Measurements from ENCODE around the gene COL3A1. TPM values are rescaled to one million over a fixed set of nuclear protein-coding genes. Genes with fewer than 3 reads are reported as not detected.

COL3A1 gene
- 0.92 and 7.3 TPM in 2 replicates for total RNA-seq

GRCh38 chr2:188974164-188974563 lies at the start of gene COL3A1:
TSS of gene COL3A1 (plus strand) at chr2:188974373. CDS start at chr2:188974490, 117 bp downstream.
- DNase-seq (ENCODE audit: low read depth, low spot score), result no peak

GRCh38 chr2:188928643-188929042 lies 45.5 kb upstream of the COL3A1 start:
- DNase-seq (ENCODE audit: low read depth, low spot score), result no peak

GRCh38 chr2:188931361-188931760 lies 42.8 kb upstream of the COL3A1 start:
- no peak for DNase-seq (ENCODE audit: low read depth, low spot score)

- DNase-seq (ENCODE audit: low read depth, low spot score), result peak; percentile 45
These were observed 36.6 kb upstream of the COL3A1 start for GRCh38 chr2:188937228-188938220.

GRCh38 chr2:188940171-188940570 lies 34.0 kb upstream of the COL3A1 start:
- DNase-seq (ENCODE audit: low read depth, low spot score), result peak; percentile 39

- DNase-seq (ENCODE audit: low read depth, low spot score), result no peak
These were observed 29.7 kb upstream of the COL3A1 start for GRCh38 chr2:188944442-188944841.

GRCh38 chr2:188949046-188949818 lies 24.9 kb upstream of the COL3A1 start:
- no peak for DNase-seq (ENCODE audit: low read depth, low spot score)

- DNase-seq (ENCODE audit: low read depth, low spot score), result no peak
These were observed 21.3 kb upstream of the COL3A1 start for GRCh38 chr2:188952901-188953300.

GRCh38 chr2:188956290-188956689 lies 17.9 kb upstream of the COL3A1 start:
- no peak for DNase-seq (ENCODE audit: low read depth, low spot score)

- DNase-seq (ENCODE audit: low read depth, low spot score), result no peak
These were observed 17.2 kb upstream of the COL3A1 start for GRCh38 chr2:188956961-188957360.

GRCh38 chr2:188957646-188958045 lies 16.5 kb upstream of the COL3A1 start:
- no peak for DNase-seq (ENCODE audit: low read depth, low spot score)

- no peak for DNase-seq (ENCODE audit: low read depth, low spot score)
These were observed 10.4 kb upstream of the COL3A1 start for GRCh38 chr2:188963741-188964140.

GRCh38 chr2:188964976-188965546 lies 9.1 kb upstream of the COL3A1 start:
- DNase-seq (ENCODE audit: low read depth, low spot score), result no peak

GRCh38 chr2:188965563-188965962 lies 8.6 kb upstream of the COL3A1 start:
- no peak for DNase-seq (ENCODE audit: low read depth, low spot score)

GRCh38 chr2:188966079-188966571 lies 8.0 kb upstream of the COL3A1 start:
- DNase-seq (ENCODE audit: low read depth, low spot score), result no peak

GRCh38 chr2:188966728-188967440 lies 7.3 kb upstream of the COL3A1 start:
- no peak for DNase-seq (ENCODE audit: low read depth, low spot score)

GRCh38 chr2:188969236-188969635 lies 4.9 kb upstream of the COL3A1 start:
- DNase-seq (ENCODE audit: low read depth, low spot score), result no peak

- DNase-seq (ENCODE audit: low read depth, low spot score), result no peak
These were observed 4.5 kb upstream of the COL3A1 start for GRCh38 chr2:188969651-188970050.

- DNase-seq (ENCODE audit: low read depth, low spot score), result no peak
These were observed 4.0 kb upstream of the COL3A1 start for GRCh38 chr2:188970211-188970610.

GRCh38 chr2:188971432-188971861 lies 2.7 kb upstream of the COL3A1 start:
- no peak for DNase-seq (ENCODE audit: low read depth, low spot score)

GRCh38 chr2:188973641-188974040 lies 532 bp upstream of the COL3A1 start:
- no peak for DNase-seq (ENCODE audit: low read depth, low spot score)

Measured in pulmonary artery endothelial cell (primary cell).